ENCODE data around the gene WNT7B. TPM values are rescaled to one million over a fixed set of nuclear protein-coding genes. Genes with fewer than 3 reads are reported as not detected.

The WNT7B gene
- total RNA-seq, 1 donor from 2014 or later: not detected

GRCh38 chr22:45877036-45877380 lies 100.0 kb downstream of the WNT7B start:
- intact Hi-C loops (cut with DNase I): no loop called here
- DNase-seq: no peak
- no peak for ATAC-seq (ENCODE audit: poor library complexity)

DNA sequence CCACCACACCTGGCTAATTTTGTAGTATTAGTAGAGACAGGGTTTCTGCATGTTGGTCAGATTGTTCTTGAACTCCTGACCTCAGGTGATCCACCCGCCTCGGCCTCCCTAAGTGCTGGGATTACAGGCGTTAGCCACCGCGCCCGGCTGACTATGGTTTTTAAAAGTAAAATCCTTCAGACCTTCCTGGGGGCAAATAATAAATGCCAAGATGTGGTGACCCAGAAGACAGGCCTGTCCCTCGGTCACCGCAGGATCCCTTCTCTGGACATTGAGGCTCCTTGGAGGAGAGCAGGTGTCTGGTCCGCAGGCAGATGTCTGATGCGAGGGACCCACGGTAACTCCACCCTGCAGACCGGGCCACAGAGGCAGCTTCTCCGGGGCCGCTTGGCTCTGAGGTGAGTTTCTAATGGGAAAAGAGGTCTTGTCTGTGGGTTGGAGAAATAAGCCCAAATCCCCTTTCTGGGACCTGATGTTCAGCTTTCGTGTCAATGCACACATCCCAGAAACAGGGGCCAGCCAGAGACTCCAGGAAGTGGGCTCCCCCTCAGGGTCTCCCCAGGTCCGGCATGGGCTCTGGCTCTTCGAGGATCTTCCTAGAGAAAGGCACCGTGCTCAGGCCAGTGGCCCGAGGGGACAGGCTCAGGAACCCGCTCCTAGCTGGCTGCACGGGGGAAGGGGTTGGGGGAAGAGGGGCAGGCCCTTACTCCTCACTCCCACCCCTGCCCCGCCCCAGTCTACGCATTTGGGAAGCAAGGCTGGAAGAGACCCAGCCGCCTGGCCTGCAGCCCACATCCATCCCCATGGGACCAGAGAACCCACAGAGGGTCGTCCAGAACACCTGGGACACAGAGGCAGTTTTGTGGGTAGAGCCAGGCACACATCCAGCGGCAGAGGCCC lies 100.6 kb downstream of the WNT7B start:
- ATAC-seq (ENCODE audit: poor library complexity) (no peak), DNase-seq (no peak)
- intact Hi-C loops (cut with DNase I): no loop called here

- DNase-seq: no peak
- no peak for ATAC-seq (ENCODE audit: poor library complexity)
- intact Hi-C loops (cut with DNase I): no loop called here
Measured at GRCh38 chr22:45872659-45873263, 104.2 kb downstream of the WNT7B start.

- no peak for ATAC-seq (ENCODE audit: poor library complexity)
- DNase-seq: no peak
- intact Hi-C loops (cut with DNase I): no loop called here
Measured at GRCh38 chr22:45871721-45872120, 105.2 kb downstream of the WNT7B start.

Other genes with a start within 250 kb of the WNT7B start
- gene PPARA, start 173.4 kb upstream of the WNT7B start, total RNA-seq: 66.1 TPM

Data from Right ventricle myocardium superior (tissue), 1 donor.